SK-N-SH treated with all-trans-retinoic acid at 6 μM for 48 hours (cell line): Measurements from ENCODE around the gene CNTD1.

Experiments
- BACH2 ChIP-seq: fragments of 250-450 bp; sonication (Bioruptor Pico); IDR thresholded peaks from 2 replicates; pipeline ENCODE4 v1.9.0; 2021; ENCODE audit warnings: mild to moderate bottlenecking, borderline replicate concordance
- ESRRG ChIP-seq: fragments of 250-450 bp; sonication (Bioruptor Pico); IDR thresholded peaks from 2 replicates; pipeline ENCODE4 v1.6.1; 2021; ENCODE audit warnings: mild to moderate bottlenecking
- GLIS3 ChIP-seq: fragments of 250-450 bp; sonication (Bioruptor Pico); IDR thresholded peaks from 2 replicates; pipeline ENCODE4 v1.5.0; 2020; ENCODE audit warnings: mild to moderate bottlenecking, moderate library complexity
- OSR1 ChIP-seq: fragments of 250-450 bp; sonication (Bioruptor Pico); IDR thresholded peaks from 2 replicates; pipeline ENCODE4 v1.8.0; 2022; ENCODE audit warnings: moderate library complexity, mild to moderate bottlenecking, inconsistent platforms
- POU6F1 ChIP-seq: fragments of 250-450 bp; sonication (Bioruptor Pico); IDR thresholded peaks from 2 replicates; pipeline ENCODE4 v1.8.0; 2021; ENCODE audit warnings: low read depth, mild to moderate bottlenecking, moderate library complexity, borderline replicate concordance
- RARB ChIP-seq: fragments of 250-450 bp; sonication (Bioruptor Pico); IDR thresholded peaks from 2 replicates; pipeline ENCODE4 v1.8.0; 2021; ENCODE audit warnings: mild to moderate bottlenecking, moderate library complexity
- TCF4 ChIP-seq: fragments of 250-450 bp; sonication (Bioruptor Pico); IDR thresholded peaks from 2 replicates; pipeline ENCODE4 v1.8.0; 2021; ENCODE audit warnings: mild to moderate bottlenecking, moderate library complexity, borderline replicate concordance
- TOX ChIP-seq: fragments of 250-450 bp; sonication (Bioruptor Pico); IDR thresholded peaks from 2 replicates; pipeline ENCODE4 v1.8.0; 2021; ENCODE audit warnings: mild to moderate bottlenecking, moderate library complexity, borderline replicate concordance
- ZC3H10 ChIP-seq: fragments of 250-450 bp; sonication (Bioruptor Pico); IDR thresholded peaks from 2 replicates; pipeline ENCODE4 v1.5.1; 2021; ENCODE audit warnings: mild to moderate bottlenecking, moderate library complexity
- ZFP3 ChIP-seq: fragments of 250-450 bp; sonication (Bioruptor Pico); IDR thresholded peaks from 2 replicates; pipeline ENCODE4 v1.5.0; 2020; ENCODE audit warnings: mild to moderate bottlenecking, moderate library complexity
- ZFP30 ChIP-seq: fragments of 450-650 bp; formaldehyde crosslinking; IDR thresholded peaks from 2 replicates; pipeline ENCODE4 v1.5.0; 2022; ENCODE audit warnings: mild to moderate bottlenecking, moderate library complexity
- ZNF565 ChIP-seq: fragments of 450-650 bp; formaldehyde crosslinking; conservative IDR thresholded peaks from 2 replicates; pipeline ENCODE4 v1.5.0; 2020; ENCODE audit warnings: low read depth, mild to moderate bottlenecking, moderate library complexity
- ZNF8 ChIP-seq: fragments of 450-650 bp; formaldehyde crosslinking; IDR thresholded peaks from 2 replicates; pipeline ENCODE4 v1.5.0; 2020; ENCODE audit warnings: mild to moderate bottlenecking, moderate library complexity

DNA sequence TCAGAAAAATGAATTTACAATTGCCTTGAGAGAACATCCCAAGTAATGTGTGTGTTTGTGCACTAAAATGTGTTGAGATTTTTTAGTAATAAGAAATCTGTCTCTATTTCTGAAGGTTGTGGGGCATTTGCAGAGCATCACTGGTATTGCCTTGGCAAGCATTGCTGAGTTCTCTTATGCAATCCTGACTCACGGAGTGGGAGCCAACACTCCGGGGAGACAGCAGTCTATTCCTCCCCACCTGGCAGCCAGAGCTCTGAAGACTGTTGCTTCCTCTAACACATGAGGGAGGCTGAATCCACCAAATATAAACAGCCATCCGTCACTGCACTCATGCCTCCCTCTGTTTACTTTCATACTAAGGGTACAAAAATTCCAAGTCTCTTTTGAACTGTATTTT, 10.6 kb downstream of the CNTD1 start:
- TF ChIP-seq ZFP3 (CRISPR knock-in tag) (no peak), GLIS3 (no peak), ZFP30 (CRISPR knock-in tag) (no peak), ZC3H10 (no peak), TOX (CRISPR knock-in tag) (no peak), OSR1 (CRISPR knock-in tag) (no peak), ZNF8 (no peak), POU6F1 (CRISPR knock-in tag) (no peak), ESRRG (CRISPR knock-in tag) (no peak), BACH2 (no peak), ZNF565 (no peak), RARB (no peak), TCF4 (CRISPR knock-in tag) (no peak)
